ENCODE results near the gene PARN. TPM values are rescaled to one million over a fixed set of nuclear protein-coding genes. Genes with fewer than 3 reads are reported as not detected.

Gene PARN
- total and polyA plus RNA-seq, 2 of the 4 experiments (the other 2 are of a cell fraction), result 24.6 to 25.1 TPM

DNA sequence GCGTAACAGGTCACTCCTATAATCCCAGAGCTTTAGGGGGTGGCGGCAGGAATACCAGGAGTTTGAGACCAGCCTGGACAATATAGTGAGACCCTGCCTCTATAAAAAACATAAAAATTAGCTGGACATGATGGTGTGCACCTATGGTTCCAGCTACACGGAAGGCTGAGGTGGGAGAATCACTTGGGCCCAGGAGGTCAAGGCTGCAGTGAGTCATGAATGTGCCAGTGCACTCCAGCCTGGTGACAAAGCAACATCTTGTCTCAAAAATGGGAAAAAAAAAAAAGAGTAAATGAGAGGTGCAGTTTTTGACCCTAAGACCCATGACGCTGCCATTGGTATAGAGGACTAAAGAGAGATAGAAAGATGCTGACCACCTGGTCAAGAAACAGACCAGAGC is 16.1 kb downstream of the PARN start:
- no peak overlapping the region for H3K56ac ChIP-seq (ENCODE audit: extremely low read depth, insufficient read depth, low read length)
- 100% methylated on average over 1 of the region's 4 CpGs; no CpG with 5 or more reads in 1 of the 2 experiments for WGBS, 2 experiments (ENCODE audit: extremely low coverage in 2 of 2, insufficient read length in 1 of 2)
- no peaks in the 10 kb centered on the region for H3K27me3 ChIP-seq (ENCODE audit: control insufficient read depth, insufficient read depth, low read length)
- no peak overlapping the region for H3K4me3 ChIP-seq (ENCODE audit: insufficient read depth, low read depth, low read length)
- H3K9ac ChIP-seq (ENCODE audit: low read depth, low read length), result no peak overlapping the region
- H2BK120ac ChIP-seq (ENCODE audit: low read depth, low read length), result no peak overlapping the region
- no peaks in the 10 kb centered on the region for H4K20me1 ChIP-seq (ENCODE audit: insufficient read depth, low read length)
- BruUV-seq (replicated peaks), result no TSS peak
- no peak overlapping the region for H4K8ac ChIP-seq (ENCODE audit: low read depth in 2 of 2, low read length in 2 of 2)
- H3K14ac ChIP-seq (replicated peaks; ENCODE audit: low read depth, low read length), result no peak overlapping the region
- no peak overlapping the region for H3K27ac ChIP-seq (ENCODE audit: insufficient read depth, low read length)
- ATAC-seq (ENCODE audit: low read depth) (no peak), DNase-seq (no peak)
- H2AFZ ChIP-seq (replicated peaks; ENCODE audit: low read length, poor library complexity), result no peak overlapping the region
- no peak overlapping the region for H2BK5ac ChIP-seq (ENCODE audit: low read depth, low read length, poor library complexity, severe bottlenecking)
- no peak overlapping the region for H3K23ac ChIP-seq (ENCODE audit: low read depth, low read length)
- H2AK5ac ChIP-seq (ENCODE audit: low read depth, low read length), result no peak overlapping the region
- H2AK9ac ChIP-seq (replicated peaks; ENCODE audit: low read depth, low read length, poor library complexity), result no peak overlapping the region
- H4K91ac ChIP-seq (ENCODE audit: insufficient read depth, low read depth, low read length), result no peak overlapping the region
- no peak overlapping the region for H3K18ac ChIP-seq (ENCODE audit: low read depth, low read length)
- no peak overlapping the region for H2BK15ac ChIP-seq (ENCODE audit: low read depth, low read length)
- H3K36me3 ChIP-seq (ENCODE audit: control insufficient read depth, insufficient read depth, low read length), result peaks cover 40% of the 10 kb centered on the region
- ChIA-PET POLR2A (ENCODE audit: unreplicated experiment) (no interaction called here), CTCF (no interaction called here)
- H3K4me2 ChIP-seq (ENCODE audit: low read depth, low read length), result no peak overlapping the region
- no peaks in the 10 kb centered on the region for H3K9me3 ChIP-seq (ENCODE audit: control insufficient read depth, insufficient read depth, low read length)
- no peak overlapping the region for H3K4ac ChIP-seq (ENCODE audit: low read depth, low read length)
- H3K9me1 ChIP-seq (ENCODE audit: insufficient read depth, low read length), result no peaks in the 10 kb centered on the region
- TF ChIP-seq MXI1 (IDR thresholded peaks at IDR 0.05; ENCODE audit: borderline replicate concordance, low read depth, low read length) (no peak), MAZ (IDR thresholded peaks at IDR 0.05; ENCODE audit: borderline replicate concordance, low read depth, low read length) (no peak), BHLHE40 (IDR thresholded peaks at IDR 0.05; ENCODE audit: low read depth, low read length) (no peak), SMC3 (IDR thresholded peaks at IDR 0.05; ENCODE audit: low read depth, low read length) (no peak), RCOR1 (IDR thresholded peaks at IDR 0.05; ENCODE audit: insufficient replicate concordance, low read length) (no peak), FOS (IDR thresholded peaks at IDR 0.05; ENCODE audit: low read depth, low read length) (no peak), NFE2L2 (IDR thresholded peaks at IDR 0.05; ENCODE audit: low read depth, low read length) (no peak), POLR2A (IDR thresholded peaks at IDR 0.05; ENCODE audit: low read depth, low read length) (no peak), CEBPB (IDR thresholded peaks at IDR 0.05; ENCODE audit: low read depth, low read length) (no peak), RAD21 (IDR thresholded peaks at IDR 0.05; ENCODE audit: low read length) (no peak), RFX5 (IDR thresholded peaks at IDR 0.05; ENCODE audit: low read depth, low read length) (no peak), MAFK (IDR thresholded peaks at IDR 0.05; ENCODE audit: low read depth, low read length) (no peak), CHD1 (IDR thresholded peaks at IDR 0.05; ENCODE audit: low read depth, low read length) (no peak)
- TF ChIP-seq, protein P1, sequence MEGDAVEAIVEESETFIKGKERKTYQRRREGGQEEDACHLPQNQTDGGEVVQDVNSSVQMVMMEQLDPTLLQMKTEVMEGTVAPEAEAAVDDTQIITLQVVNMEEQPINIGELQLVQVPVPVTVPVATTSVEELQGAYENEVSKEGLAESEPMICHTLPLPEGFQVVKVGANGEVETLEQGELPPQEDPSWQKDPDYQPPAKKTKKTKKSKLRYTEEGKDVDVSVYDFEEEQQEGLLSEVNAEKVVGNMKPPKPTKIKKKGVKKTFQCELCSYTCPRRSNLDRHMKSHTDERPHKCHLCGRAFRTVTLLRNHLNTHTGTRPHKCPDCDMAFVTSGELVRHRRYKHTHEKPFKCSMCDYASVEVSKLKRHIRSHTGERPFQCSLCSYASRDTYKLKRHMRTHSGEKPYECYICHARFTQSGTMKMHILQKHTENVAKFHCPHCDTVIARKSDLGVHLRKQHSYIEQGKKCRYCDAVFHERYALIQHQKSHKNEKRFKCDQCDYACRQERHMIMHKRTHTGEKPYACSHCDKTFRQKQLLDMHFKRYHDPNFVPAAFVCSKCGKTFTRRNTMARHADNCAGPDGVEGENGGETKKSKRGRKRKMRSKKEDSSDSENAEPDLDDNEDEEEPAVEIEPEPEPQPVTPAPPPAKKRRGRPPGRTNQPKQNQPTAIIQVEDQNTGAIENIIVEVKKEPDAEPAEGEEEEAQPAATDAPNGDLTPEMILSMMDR (conservative IDR thresholded peaks at IDR 0.05; ENCODE audit: low read depth, low read length), result no peak
- TF ChIP-seq, protein P2, sequence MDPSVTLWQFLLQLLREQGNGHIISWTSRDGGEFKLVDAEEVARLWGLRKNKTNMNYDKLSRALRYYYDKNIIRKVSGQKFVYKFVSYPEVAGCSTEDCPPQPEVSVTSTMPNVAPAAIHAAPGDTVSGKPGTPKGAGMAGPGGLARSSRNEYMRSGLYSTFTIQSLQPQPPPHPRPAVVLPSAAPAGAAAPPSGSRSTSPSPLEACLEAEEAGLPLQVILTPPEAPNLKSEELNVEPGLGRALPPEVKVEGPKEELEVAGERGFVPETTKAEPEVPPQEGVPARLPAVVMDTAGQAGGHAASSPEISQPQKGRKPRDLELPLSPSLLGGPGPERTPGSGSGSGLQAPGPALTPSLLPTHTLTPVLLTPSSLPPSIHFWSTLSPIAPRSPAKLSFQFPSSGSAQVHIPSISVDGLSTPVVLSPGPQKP (IDR thresholded peaks at IDR 0.05; ENCODE audit: borderline replicate concordance, low read depth, low read length), result no peak
- TF ChIP-seq, protein P3, sequence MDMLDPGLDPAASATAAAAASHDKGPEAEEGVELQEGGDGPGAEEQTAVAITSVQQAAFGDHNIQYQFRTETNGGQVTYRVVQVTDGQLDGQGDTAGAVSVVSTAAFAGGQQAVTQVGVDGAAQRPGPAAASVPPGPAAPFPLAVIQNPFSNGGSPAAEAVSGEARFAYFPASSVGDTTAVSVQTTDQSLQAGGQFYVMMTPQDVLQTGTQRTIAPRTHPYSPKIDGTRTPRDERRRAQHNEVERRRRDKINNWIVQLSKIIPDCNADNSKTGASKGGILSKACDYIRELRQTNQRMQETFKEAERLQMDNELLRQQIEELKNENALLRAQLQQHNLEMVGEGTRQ (IDR thresholded peaks at IDR 0.05; ENCODE audit: low read depth, low read length), result no peak
- no peak overlapping the region for H4K5ac ChIP-seq (ENCODE audit: low read depth, low read length)
- dilution Hi-C loops (cut with HindIII; ENCODE audit: low sequenced_read_pairs, unreplicated experiment) (no loop called here), in situ Hi-C loops (cut with MboI; ENCODE audit: low sequenced_read_pairs) (no loop called here), intact Hi-C loops (cut with micrococcal nuclease) (no loop called here)
- no peaks in the 10 kb centered on the region for H3K79me1 ChIP-seq (ENCODE audit: low read depth in 1 of 2, low read length in 2 of 2)
- no peaks in the 10 kb centered on the region for H3K4me1 ChIP-seq (ENCODE audit: control insufficient read depth, insufficient read depth, low read length)
- H2BK20ac ChIP-seq (ENCODE audit: low read depth, low read length), result no peak overlapping the region
